Activated T-helper 17 cell treated with anti-CD3 and anti-CD28 coated beads, Interleukin-2, amount 50 U/mL, for 72 hours (primary cell): ENCODE data around the gene TRAF2. TPM values are rescaled to one million over a fixed set of nuclear protein-coding genes. Genes with fewer than 3 reads are reported as not detected.
"Not testable (repeated sequence)": the region's sequence is repeated elsewhere in the genome, so short reads cannot be mapped to it uniquely, and the experiment has no call there.

Experiments
- ATAC-seq: fragments of 150-1000 bp; cut with Tn5 transposase; replicated peaks from 2 replicates; pipeline ENCODE4 v1.10.0; 2021; ENCODE audit warnings: mild to moderate bottlenecking, moderate library complexity
- H3K27ac Mint-ChIP-seq: one replicate; pipeline ENCODE4 v1.8.0; 2022; ENCODE audit warnings: mixed read lengths
- H3K27me3 Mint-ChIP-seq: one replicate; pipeline ENCODE4 v1.8.0; 2022; ENCODE audit warnings: mixed read lengths
- H3K36me3 Mint-ChIP-seq: one replicate; pipeline ENCODE4 v1.8.0; 2022; ENCODE audit warnings: low read depth, mild to moderate bottlenecking, mixed read lengths
- H3K4me1 Mint-ChIP-seq: one replicate; pipeline ENCODE4 v1.8.0; 2022; ENCODE audit warnings: mixed read lengths
- H3K4me3 Mint-ChIP-seq: one replicate; pipeline ENCODE4 v1.8.0; 2022; ENCODE audit warnings: mild to moderate bottlenecking, mixed read lengths
- H3K9me3 Mint-ChIP-seq: one replicate; pipeline ENCODE4 v1.8.0; 2022; ENCODE audit warnings: mixed read lengths
- total RNA-seq, 2 donors: library from RNA; stranded (reverse); gene quantifications; one replicate each; pipeline ENCODE4 v1.2.3, GENCODE V29; 2022

The TRAF2 gene
- total RNA-seq, 2 donors from 2014 or later, result 54.4 to 56.8 TPM

GRCh38 chr9:136860933-136861873 lies 25.1 kb upstream of the TRAF2 start:
- Mint-ChIP-seq H3K36me3 (peaks cover 47% of the 10 kb centered on the region), H3K9me3 (no peaks in the 10 kb centered on the region), H3K4me3 (no peak overlapping the region), H3K27me3 (no peaks in the 10 kb centered on the region), H3K27ac (no peak overlapping the region), H3K4me1 (no peaks in the 10 kb centered on the region)
- no peak for ATAC-seq

DNA sequence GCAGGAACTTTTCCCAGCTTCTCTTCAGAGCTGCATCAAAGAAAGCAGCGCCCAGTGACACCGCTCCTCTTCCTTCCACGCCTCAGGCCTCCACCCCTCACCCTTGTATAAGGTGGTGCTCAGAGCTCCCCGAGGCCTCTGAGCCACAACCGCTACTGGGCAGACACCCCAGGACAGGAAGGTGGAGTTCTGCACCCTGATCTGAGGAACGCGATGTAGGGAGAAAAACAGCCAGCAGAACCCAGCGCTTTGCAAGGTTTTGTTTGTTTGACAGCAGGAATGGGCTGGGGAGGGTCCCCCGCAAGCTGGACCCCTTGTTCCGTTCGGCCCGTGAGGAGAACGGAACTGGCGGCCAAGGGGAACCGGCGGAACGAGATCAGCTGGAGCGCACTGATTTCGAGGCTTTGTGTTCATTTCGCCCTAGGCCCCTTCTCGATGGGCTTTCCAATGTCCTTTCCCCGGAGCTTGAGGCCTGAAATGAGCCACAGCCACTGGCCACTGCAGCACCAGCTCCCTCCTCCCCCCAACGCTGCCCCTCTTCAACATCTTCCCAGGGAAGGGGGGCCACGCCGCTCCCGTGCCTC lies 24.4 kb upstream of the TRAF2 start:
- peak overlapping the region; percentile 38 for H3K27ac Mint-ChIP-seq
- peaks cover 47% of the 10 kb centered on the region for H3K36me3 Mint-ChIP-seq
- no peak overlapping the region for H3K4me3 Mint-ChIP-seq
- H3K4me1 Mint-ChIP-seq, result no peaks in the 10 kb centered on the region
- no peak for ATAC-seq
- no peaks in the 10 kb centered on the region for H3K9me3 Mint-ChIP-seq
- no peaks in the 10 kb centered on the region for H3K27me3 Mint-ChIP-seq

GRCh38 chr9:136862849-136863622 lies 23.3 kb upstream of the TRAF2 start:
- H3K27me3 Mint-ChIP-seq, result no peaks in the 10 kb centered on the region

DNA sequence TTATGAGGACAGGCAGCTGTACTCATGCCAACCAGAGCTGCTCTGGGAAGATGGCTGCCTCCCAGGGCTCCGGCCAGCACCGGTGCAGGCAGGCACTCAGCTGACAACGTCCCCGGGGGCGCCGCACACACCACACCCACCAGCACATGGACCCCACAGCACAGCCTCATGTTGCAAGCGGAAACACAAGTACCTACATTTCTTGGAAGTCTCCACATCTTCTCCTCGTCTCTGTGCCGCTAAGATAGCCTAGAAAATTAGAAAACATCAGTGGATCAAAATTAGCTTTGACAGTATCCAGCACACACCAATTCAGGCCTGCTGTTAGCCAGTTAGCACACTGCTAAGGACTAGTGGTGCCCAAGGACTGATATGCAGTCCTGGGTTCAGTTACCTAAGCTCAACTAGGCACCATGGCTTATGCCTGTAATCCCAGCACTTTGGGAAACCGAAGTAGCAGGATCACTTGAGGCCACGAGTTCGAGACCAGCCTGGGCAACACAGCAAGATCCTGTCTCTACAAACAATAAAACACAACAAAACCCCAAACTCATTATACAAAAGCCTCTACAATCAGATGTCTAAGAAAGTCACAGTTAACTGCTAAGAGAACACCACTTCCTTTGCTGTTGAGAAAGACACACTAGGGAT lies 22.6 kb upstream of the TRAF2 start:
- Mint-ChIP-seq H3K27ac (no peak overlapping the region), H3K36me3 (peaks cover 47% of the 10 kb centered on the region), H3K4me3 (no peak overlapping the region), H3K9me3 (no peaks in the 10 kb centered on the region), H3K4me1 (no peaks in the 10 kb centered on the region), H3K27me3 (no peaks in the 10 kb centered on the region)
- no peak for ATAC-seq

More at GRCh38 chr9:136862849-136863622, 23.3 kb upstream of the TRAF2 start:
- H3K36me3 Mint-ChIP-seq, result peaks cover 47% of the 10 kb centered on the region
- H3K4me1 Mint-ChIP-seq, result no peaks in the 10 kb centered on the region
- H3K27ac Mint-ChIP-seq, result no peak overlapping the region
- H3K9me3 Mint-ChIP-seq, result no peaks in the 10 kb centered on the region
- ATAC-seq, result no peak
- H3K4me3 Mint-ChIP-seq, result no peak overlapping the region

DNA sequence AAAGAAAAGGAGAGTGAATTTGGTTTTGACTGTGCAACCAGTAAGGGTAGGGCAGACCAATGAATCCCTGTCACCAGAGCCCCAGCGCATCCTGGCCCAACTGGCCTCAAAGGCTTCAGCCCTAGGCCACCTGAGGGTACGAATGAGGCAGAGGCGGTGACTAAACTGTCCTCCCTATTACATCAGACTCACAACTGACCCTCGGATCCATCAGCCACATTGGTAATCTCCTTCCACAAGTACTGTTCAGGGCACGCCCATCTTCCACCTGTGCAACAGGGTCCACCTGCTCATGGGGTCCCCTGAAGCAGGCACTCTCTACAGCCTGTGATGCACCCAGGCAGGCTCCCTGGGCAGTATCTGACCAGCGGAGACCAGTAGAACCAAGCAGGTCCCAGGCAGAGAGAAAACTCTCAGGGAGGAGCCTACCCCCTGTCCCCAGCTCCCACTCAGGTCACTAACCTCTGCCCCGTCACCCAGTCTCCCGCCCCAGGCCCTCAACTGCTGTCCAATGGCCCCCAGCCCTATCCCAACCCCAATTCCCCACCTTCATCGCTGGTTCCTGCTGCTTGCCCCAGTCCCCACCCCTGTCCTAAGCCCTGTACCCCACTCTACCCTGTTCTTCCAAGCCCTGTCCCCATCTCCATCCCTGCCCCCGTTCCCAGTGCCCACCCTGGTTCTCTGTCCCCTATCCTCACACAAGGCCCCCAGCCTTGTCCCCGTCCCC lies 21.1 kb upstream of the TRAF2 start:
- Mint-ChIP-seq H3K27me3 (no peaks in the 10 kb centered on the region), H3K4me3 (peak overlapping the region; percentile 85), H3K27ac (peak overlapping the region; percentile 86), H3K4me1 (no peaks in the 10 kb centered on the region), H3K36me3 (peaks cover 46% of the 10 kb centered on the region), H3K9me3 (no peaks in the 10 kb centered on the region)
- ATAC-seq, result no peak

DNA sequence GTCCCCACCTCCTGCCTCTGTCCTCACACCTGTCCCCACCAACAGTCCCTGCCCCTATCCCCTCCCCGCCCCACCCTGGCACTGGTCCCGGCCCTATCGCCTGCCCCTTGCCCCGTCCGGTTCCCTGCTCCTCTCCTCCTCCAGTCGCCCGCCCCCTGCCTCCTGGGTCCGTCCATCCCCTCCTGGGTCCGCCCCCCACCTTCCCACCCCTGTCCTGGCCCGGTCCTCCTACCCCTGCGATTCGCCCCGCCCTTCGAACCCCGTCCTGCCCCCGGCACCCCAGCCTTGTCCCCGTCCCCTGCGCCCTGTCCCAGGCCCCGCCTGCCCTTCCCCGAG lies 20.6 kb upstream of the TRAF2 start:
- peak; percentile 5 for ATAC-seq
- H3K27ac Mint-ChIP-seq, result peak overlapping the region; percentile 86

DNA sequence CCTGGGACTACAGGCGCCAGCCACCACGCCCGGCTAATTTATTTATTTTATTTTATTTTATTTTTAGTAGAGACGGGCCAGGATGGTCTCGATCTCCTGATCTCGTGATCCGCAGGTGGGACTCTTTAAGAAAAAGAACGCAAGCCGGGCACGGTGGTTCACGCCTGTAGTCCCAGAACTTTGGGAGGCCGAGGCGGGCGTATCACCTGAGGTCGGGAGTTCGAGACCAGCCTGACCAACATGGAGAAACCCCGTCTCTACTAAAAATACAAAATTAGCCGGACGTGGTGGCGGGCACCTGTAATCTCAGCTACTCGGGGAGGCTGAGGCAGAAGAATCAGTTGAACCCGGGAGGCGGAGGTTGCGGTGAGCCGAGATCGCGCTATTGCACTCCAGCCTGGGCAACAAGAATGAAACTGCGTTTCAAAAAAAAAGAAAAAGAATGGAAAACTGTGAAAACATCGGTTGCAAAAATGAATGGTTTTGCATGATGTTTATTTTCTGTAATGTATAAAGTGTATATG lies 19.4 kb upstream of the TRAF2 start:
- H3K27me3 Mint-ChIP-seq, H3K4me1 Mint-ChIP-seq, ATAC-seq, H3K9me3 Mint-ChIP-seq, H3K27ac Mint-ChIP-seq: not testable (repeated sequence)
- Mint-ChIP-seq H3K36me3 (peaks cover 33% of the 10 kb centered on the region), H3K4me3 (peak overlapping the region; percentile 85)

More for the DNA sequence above, 20.6 kb upstream of the TRAF2 start:
- peak overlapping the region; percentile 85 for H3K4me3 Mint-ChIP-seq
- H3K9me3 Mint-ChIP-seq, result no peaks in the 10 kb centered on the region
- H3K27me3 Mint-ChIP-seq, result no peaks in the 10 kb centered on the region
- no peaks in the 10 kb centered on the region for H3K4me1 Mint-ChIP-seq
- H3K36me3 Mint-ChIP-seq, result peaks cover 41% of the 10 kb centered on the region

GRCh38 chr9:136867480-136867879 lies 18.8 kb upstream of the TRAF2 start:
- H3K9me3 Mint-ChIP-seq, result no peaks in the 10 kb centered on the region
- no peak overlapping the region for H3K27ac Mint-ChIP-seq
- ATAC-seq, result no peak
- H3K4me3 Mint-ChIP-seq, result peak overlapping the region; percentile 85
- no peaks in the 10 kb centered on the region for H3K4me1 Mint-ChIP-seq
- H3K36me3 Mint-ChIP-seq, result peaks cover 28% of the 10 kb centered on the region
- no peaks in the 10 kb centered on the region for H3K27me3 Mint-ChIP-seq

- Mint-ChIP-seq H3K27me3 (no peaks in the 10 kb centered on the region), H3K4me3 (peak overlapping the region; percentile 85), H3K36me3 (peaks cover 24% of the 10 kb centered on the region), H3K27ac (no peak overlapping the region), H3K9me3 (no peaks in the 10 kb centered on the region), H3K4me1 (no peaks in the 10 kb centered on the region)
- no peak for ATAC-seq
Observed at GRCh38 chr9:136867917-136868316, 18.4 kb upstream of the TRAF2 start.

DNA sequence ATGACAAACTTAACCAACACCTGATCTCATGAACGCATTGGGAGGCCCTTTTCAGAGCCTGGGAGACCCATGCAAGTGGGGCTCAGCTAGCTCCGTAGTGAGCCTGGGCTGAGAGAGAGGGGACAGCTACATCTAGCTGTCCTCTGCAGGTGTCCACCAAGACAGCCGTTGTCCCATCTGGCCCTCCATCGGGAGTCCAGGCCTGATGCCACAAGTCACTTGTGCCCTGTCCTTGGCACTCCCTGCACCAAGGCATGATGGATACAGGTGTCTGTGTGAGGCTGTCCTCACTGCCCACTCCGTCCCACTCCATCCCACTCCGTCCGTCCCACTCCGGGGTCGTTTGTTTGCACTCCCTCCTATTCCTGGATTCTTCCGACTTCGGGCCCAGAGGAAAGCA lies 17.7 kb upstream of the TRAF2 start:
- peak overlapping the region; percentile 16 for H3K4me3 Mint-ChIP-seq
- ATAC-seq, result no peak
- H3K4me1 Mint-ChIP-seq, result no peaks in the 10 kb centered on the region
- no peaks in the 10 kb centered on the region for H3K9me3 Mint-ChIP-seq
- peaks cover 16% of the 10 kb centered on the region for H3K36me3 Mint-ChIP-seq
- H3K27me3 Mint-ChIP-seq, result no peaks in the 10 kb centered on the region
- no peak overlapping the region for H3K27ac Mint-ChIP-seq

DNA sequence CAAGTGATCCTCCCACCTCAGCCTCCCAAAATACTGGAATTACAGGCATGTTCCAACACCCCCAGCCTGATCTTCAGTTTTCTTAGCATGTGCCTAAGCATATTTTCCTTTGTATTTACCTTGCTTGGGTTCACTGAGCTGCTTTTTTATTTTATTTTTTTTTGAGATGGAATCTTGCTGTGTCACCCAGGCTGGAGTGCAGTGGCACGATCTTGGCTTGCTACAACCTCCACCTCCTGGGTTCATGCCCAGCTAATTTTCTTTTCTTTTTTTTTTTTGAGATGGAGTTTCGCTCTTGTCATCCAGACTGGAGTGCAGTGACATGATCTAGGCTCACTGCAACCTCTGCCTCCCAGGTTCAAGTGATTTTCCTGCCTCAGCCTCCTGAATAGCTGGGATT lies 16.7 kb upstream of the TRAF2 start:
- not testable (repeated sequence) for H3K36me3 Mint-ChIP-seq, H3K27ac Mint-ChIP-seq, H3K4me3 Mint-ChIP-seq, H3K4me1 Mint-ChIP-seq, ATAC-seq, H3K27me3 Mint-ChIP-seq, H3K9me3 Mint-ChIP-seq

GRCh38 chr9:136875155-136875554 lies 11.2 kb upstream of the TRAF2 start:
- no peak overlapping the region for H3K4me3 Mint-ChIP-seq

GRCh38 chr9:136876476-136876875 lies 9.8 kb upstream of the TRAF2 start:
- no peak for ATAC-seq
- Mint-ChIP-seq H3K27me3 (no peaks in the 10 kb centered on the region), H3K4me3 (no peak overlapping the region), H3K27ac (peak overlapping the region; percentile 18), H3K36me3 (no peaks in the 10 kb centered on the region), H3K4me1 (peaks cover 2% of the 10 kb centered on the region), H3K9me3 (no peaks in the 10 kb centered on the region)

More at GRCh38 chr9:136875155-136875554, 11.2 kb upstream of the TRAF2 start:
- Mint-ChIP-seq H3K4me1 (no peaks in the 10 kb centered on the region), H3K27ac (no peak overlapping the region), H3K9me3 (no peaks in the 10 kb centered on the region), H3K36me3 (no peaks in the 10 kb centered on the region), H3K27me3 (no peaks in the 10 kb centered on the region)
- no peak for ATAC-seq
